Measurements from ENCODE around the gene TTC9C.
"Not testable (repeated sequence)": the region's sequence is repeated elsewhere in the genome, so short reads cannot be mapped to it uniquely, and the experiment has no call there.

Gene TTC9C

DNA sequence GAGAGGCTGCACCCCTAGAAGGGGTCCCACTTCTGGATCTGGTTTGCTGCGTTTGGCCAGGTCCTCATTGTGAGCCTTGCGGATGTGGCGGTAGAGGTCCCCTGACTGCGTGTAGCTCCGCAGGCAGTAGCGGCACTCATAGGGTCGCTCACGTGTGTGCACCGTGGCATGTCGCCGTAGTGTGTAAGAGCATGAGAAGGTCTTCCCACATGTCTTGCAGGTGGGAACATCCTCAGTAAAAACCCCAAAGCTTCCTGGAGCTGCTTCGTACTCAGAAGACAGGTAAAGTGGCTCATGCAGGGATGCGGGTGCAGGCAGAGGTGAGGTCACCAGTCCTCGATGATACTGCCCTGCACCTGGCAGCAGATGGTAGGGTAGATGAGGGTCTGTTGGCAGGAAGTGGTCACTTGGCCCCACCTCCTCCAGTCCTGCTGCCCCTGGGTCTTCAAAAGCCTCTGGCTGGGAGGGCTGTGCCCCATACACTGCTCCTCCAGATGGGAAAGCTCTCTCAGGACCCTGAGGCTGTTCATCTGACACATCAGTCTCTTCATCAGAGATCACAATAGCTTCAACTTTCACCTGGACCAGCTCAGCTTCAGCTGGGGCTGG is 24.0 kb downstream of the TTC9C start:
- in situ Hi-C loops (cut with HindIII; ENCODE audit: low sequenced_read_pairs) = no loop called here
- no peak for DNase-seq (ENCODE audit: low read depth)
- H3K4me3 ChIP-seq (ENCODE audit: low read depth, low read length) = no peak overlapping the region
- TF ChIP-seq, protein P1, sequence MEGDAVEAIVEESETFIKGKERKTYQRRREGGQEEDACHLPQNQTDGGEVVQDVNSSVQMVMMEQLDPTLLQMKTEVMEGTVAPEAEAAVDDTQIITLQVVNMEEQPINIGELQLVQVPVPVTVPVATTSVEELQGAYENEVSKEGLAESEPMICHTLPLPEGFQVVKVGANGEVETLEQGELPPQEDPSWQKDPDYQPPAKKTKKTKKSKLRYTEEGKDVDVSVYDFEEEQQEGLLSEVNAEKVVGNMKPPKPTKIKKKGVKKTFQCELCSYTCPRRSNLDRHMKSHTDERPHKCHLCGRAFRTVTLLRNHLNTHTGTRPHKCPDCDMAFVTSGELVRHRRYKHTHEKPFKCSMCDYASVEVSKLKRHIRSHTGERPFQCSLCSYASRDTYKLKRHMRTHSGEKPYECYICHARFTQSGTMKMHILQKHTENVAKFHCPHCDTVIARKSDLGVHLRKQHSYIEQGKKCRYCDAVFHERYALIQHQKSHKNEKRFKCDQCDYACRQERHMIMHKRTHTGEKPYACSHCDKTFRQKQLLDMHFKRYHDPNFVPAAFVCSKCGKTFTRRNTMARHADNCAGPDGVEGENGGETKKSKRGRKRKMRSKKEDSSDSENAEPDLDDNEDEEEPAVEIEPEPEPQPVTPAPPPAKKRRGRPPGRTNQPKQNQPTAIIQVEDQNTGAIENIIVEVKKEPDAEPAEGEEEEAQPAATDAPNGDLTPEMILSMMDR (IDR thresholded peaks at IDR 0.05; ENCODE audit: low read depth, low read length, missing control alignments) = no peak

DNA sequence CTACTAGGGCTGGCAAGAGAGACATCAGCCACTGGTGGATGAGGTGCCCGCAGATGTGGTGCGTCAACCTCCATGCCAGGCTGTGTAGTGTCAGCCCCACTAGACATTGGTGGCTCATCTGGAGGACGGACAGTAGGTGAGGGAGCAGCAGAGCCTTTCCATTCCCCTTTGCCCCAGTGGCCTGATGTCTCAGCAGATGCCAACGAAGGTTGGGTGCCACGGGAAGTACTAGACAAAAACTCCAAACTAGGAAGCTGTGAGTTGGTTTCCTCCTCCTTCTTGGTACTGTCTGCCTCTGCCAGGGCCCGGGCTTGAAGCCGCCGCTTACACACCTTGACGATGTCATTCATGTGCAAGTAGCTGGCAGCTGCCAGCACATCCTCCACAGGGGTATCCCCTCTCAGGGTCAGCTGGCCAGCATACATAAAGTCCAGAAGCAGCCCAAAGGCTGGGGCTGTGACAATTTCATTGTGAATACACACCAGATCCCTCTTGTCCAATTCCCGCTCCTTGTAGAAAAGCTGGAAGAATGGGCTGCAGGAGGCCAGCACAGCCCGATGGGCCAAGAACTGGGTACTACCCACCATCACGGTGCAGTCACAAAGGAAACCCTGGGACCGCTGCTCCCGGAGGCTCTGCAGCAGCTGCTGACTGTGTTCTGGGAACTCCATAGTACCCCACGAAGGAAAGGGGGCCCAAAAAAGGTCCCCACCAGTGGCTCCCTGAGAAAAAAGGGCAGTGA is 24.9 kb downstream of the TTC9C start:
- DNase-seq (ENCODE audit: low read depth) = no peak
- in situ Hi-C loops (cut with HindIII; ENCODE audit: low sequenced_read_pairs) = no loop called here
- TF ChIP-seq, protein P1 (IDR thresholded peaks at IDR 0.05; ENCODE audit: low read depth, low read length, missing control alignments) = no peak
- H3K4me3 ChIP-seq (ENCODE audit: low read depth, low read length) = peak overlapping the region; percentile 74

DNA sequence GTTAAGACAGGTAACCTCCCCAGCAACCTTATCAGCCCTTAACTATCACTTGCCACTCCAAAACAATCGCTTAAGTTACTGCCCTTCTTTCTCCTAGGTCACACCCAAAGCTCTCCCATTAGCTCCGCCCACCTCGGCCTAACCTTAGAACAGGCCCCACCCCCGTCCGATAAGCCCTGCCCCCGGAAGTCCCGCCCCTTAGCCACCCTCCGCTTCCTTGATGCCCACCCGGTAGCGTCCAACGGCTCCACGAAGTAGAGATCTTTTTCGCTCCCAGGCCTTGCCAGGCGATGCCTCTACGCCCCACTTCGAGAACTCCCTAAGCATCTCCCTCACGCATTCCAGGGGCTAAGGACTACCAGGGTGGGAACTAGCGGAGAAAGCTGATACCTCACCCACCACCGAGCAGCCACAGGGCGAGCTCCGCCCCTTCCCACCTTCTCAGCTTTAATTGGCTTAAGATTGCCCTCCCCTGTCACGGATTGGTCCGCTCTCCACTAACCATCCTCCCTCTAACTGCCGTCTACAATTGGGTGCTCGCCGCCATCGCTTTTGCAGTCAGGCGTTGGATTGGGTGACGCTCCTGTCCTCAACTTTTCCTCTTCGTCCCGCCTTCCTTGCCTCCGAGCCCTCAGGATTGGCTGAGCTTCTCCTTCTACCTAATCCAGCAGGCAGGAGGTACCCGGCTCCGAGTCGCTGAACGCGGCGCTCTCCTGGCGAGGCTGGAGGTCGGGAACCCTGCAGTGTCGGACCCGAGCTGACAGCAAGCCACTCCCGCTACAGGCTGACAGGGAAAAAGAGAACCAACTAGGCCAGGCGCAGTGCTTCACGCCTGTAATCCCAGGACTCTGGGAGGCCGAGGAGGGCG is 25.7 kb downstream of the TTC9C start, which contains the start of gene ZBTB3:
Gene ZBTB3 (minus strand): TSS at position 425 of the 868 bp plus-strand sequence. CDS start 496 bp downstream, outside the sequence.
- DNase-seq (ENCODE audit: low read depth) = peak; percentile 99
- H3K4me3 ChIP-seq (ENCODE audit: low read depth, low read length) = peak within 1 kb of the TSS; percentile 74
- TF ChIP-seq, protein P1 (IDR thresholded peaks at IDR 0.05; ENCODE audit: low read depth, low read length, missing control alignments) = no peak
- in situ Hi-C loops (cut with HindIII; ENCODE audit: low sequenced_read_pairs) = no loop called here

DNA sequence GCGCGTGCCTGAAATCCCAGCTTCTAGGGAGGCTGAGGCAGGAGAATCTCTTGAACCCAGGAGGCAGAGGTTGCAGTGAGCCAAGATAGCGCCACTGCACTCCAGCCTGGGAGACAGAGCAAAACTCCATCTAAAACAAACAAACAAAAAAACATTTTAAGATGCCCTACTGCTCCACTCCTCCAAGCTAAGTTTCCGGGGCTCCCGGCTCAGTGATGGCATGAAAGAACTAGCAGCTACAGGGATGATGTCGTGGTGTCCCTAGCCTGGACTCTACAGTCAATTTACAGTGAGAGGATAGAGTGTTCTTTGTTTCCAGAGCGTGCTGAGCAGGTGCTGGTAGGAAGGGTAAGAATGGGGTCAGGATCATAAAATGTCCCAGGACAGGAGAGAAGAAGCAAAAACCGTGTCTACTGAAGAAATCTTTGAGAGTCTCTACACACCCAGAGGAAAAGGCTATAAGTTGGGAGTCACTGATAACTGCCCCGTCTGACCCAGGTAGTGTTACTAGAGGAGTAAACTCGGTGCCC is 26.9 kb downstream of the TTC9C start:
- in situ Hi-C loops (cut with HindIII; ENCODE audit: low sequenced_read_pairs) = no loop called here
- TF ChIP-seq, protein P1 (IDR thresholded peaks at IDR 0.05; ENCODE audit: low read depth, low read length, missing control alignments) = no peak
- H3K4me3 ChIP-seq (ENCODE audit: low read depth, low read length) = no peak overlapping the region
- no peak for DNase-seq (ENCODE audit: low read depth)

DNA sequence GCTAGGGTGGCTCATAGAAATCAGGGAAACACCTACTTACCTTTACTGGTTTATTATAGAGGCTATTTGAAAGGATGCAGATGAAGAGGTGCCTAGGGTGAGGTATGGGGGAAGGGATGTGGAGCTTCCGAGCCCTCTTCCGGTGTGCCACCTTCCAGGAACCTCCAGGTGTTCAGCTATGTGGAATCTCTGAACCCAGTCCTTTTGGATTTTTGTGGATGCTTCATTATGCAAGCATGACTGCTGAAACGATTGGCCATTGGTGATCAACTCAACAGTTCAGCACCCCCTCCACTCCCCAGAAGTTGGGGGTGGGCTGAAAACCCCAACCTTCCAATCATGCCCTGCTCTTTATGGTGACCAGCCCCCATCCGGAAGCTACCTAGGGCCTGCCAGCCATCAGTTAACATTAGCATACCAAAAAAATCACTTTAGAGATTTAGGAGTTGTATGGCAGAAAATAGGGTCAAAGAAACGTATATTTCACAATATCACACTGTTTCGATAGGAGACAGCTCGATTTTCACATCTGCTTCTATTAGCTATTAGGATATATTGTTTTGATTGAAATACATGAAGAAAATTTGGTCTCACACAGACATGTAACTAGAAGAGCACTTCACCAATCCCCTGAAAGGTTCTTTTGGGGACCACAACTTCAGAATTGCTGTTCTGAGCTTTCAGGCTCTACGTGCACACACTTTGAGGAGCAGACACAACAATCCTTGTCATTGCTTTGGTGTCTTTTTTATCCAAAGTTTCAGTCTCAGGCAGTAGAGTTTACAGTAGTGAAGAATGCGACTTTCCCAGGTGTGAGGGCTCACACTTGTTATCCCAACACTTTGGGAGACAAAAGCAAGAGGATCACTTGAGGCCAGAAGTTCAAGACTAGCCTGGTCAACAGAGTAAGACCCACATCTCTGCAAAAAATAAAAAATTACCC is 29.8 kb downstream of the TTC9C start:
- no peak for DNase-seq (ENCODE audit: low read depth)
- TF ChIP-seq, protein P1 (IDR thresholded peaks at IDR 0.05; ENCODE audit: low read depth, low read length, missing control alignments) = no peak
- in situ Hi-C loops (cut with HindIII; ENCODE audit: low sequenced_read_pairs) = no loop called here
- H3K4me3 ChIP-seq (ENCODE audit: low read depth, low read length) = no peak overlapping the region

DNA sequence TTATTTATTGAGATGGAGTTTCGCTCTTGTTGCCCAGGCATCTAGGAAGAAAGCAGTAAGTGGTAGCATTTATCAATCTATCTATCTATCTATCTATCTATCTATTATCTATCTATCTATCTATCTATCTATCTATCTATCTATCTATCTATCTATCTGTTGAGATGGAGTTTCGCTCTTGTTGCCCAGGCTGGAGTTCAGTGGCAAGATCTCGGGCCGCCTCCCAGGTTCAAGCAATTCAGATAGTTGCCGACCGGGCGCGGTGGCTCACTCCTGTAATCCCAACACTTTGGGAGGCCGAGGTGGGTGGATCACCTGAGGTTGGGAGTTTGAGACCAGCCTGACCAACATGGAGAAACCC is 32.6 kb downstream of the TTC9C start:
- DNase-seq (ENCODE audit: low read depth); in situ Hi-C loops (cut with HindIII; ENCODE audit: low sequenced_read_pairs): not testable (repeated sequence)
- H3K4me3 ChIP-seq (ENCODE audit: low read depth, low read length) = peak overlapping the region; percentile 60
